ENCODE results near the gene VAV3. TPM values are rescaled to one million over a fixed set of nuclear protein-coding genes. Genes with fewer than 3 reads are reported as not detected.
"Not testable (repeated sequence)": the region's sequence is repeated elsewhere in the genome, so short reads cannot be mapped to it uniquely, and the experiment has no call there.

VAV3 gene
- total and polyA plus RNA-seq, 2 donors (not counting 1 experiment from before 2014, with no cell fraction given): not detected

DNA sequence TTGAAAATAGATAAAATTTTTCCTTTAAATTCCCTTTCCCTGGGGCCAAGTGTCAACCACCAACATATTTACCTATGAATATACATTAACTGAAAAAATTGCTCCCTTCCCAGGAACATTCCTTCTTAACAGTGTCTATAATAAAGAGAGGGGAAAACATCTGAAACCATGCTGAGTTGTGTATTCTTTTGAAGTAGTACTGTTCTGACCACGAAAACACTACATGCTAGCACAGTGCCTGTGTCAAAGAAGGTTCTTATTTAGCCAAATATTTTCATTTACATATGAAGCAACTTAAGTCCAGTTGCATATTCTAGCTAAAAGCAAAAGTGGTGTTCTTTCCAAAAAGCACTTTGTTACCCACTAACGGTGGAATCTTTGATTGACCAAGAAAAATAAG, 311.2 kb downstream of the VAV3 start:
- Histone ChIP-seq H3K4me1 (ENCODE audit: control insufficient read depth, extremely low read depth, insufficient read depth, low read length) (peaks cover 3% of the 10 kb centered on the region), H4K20me1 (ENCODE audit: control insufficient read depth, extremely low read depth, insufficient read depth, low read length) (no peaks in the 10 kb centered on the region), H3K9me3 (ENCODE audit: control insufficient read depth, insufficient read depth, low read depth, low read length) (no peaks in the 10 kb centered on the region), H3K36me3 (ENCODE audit: control insufficient read depth, insufficient read depth, low read length) (no peaks in the 10 kb centered on the region), H3K79me2 (ENCODE audit: control insufficient read depth, insufficient read depth, low read length) (no peaks in the 10 kb centered on the region), H2AFZ (ENCODE audit: low read length) (no peak overlapping the region), H3K27ac (ENCODE audit: insufficient read depth, low read length) (no peak overlapping the region), H3K4me3 (replicated peaks in 1 of 4; ENCODE audit: control extremely low read depth in 1 of 4, insufficient read depth in 1 of 4, low read depth in 3 of 4, low read length in 4 of 4) (no peak overlapping the region), H3K27me3 (ENCODE audit: control insufficient read depth, insufficient read depth, low read length) (no peaks in the 10 kb centered on the region), H3K9ac (ENCODE audit: insufficient read depth, low read length) (no peak overlapping the region), H3K4me2 (ENCODE audit: extremely low read depth, insufficient read depth, low read length) (no peak overlapping the region)
- TF ChIP-seq CTCF (conservative IDR thresholded peaks at IDR 0.05 in 1 of 2, IDR thresholded peaks at IDR 0.05 in 1 of 2; ENCODE audit: low read depth in 1 of 2, low read length in 2 of 2) (no peak), EZH2 (IDR thresholded peaks at IDR 0.05; ENCODE audit: low read length, missing control alignments) (no peak)
- no peak for DNase-seq (ENCODE audit: low read depth in 2 of 2)

- no peak for TF ChIP-seq CTCF (conservative IDR thresholded peaks at IDR 0.05 in 1 of 2, IDR thresholded peaks at IDR 0.05 in 1 of 2; ENCODE audit: low read depth in 1 of 2, low read length in 2 of 2)
- no peak for TF ChIP-seq EZH2 (IDR thresholded peaks at IDR 0.05; ENCODE audit: low read length, missing control alignments)
- H2AFZ ChIP-seq (ENCODE audit: low read length): no peak overlapping the region
- H3K9ac ChIP-seq (ENCODE audit: insufficient read depth, low read length): no peak overlapping the region
- H3K4me3 ChIP-seq (replicated peaks in 1 of 4; ENCODE audit: control extremely low read depth in 1 of 4, insufficient read depth in 1 of 4, low read depth in 3 of 4, low read length in 4 of 4): no peak overlapping the region
- DNase-seq (ENCODE audit: low read depth in 2 of 2): no peak
- no peaks in the 10 kb centered on the region for H3K27me3 ChIP-seq (ENCODE audit: control insufficient read depth, insufficient read depth, low read length)
- no peaks in the 10 kb centered on the region for H3K9me3 ChIP-seq (ENCODE audit: control insufficient read depth, insufficient read depth, low read depth, low read length)
- peaks cover 8% of the 10 kb centered on the region for H3K4me1 ChIP-seq (ENCODE audit: control insufficient read depth, extremely low read depth, insufficient read depth, low read length)
- no peaks in the 10 kb centered on the region for H3K36me3 ChIP-seq (ENCODE audit: control insufficient read depth, insufficient read depth, low read length)
- H3K79me2 ChIP-seq (ENCODE audit: control insufficient read depth, insufficient read depth, low read length): no peaks in the 10 kb centered on the region
- no peak overlapping the region for H3K27ac ChIP-seq (ENCODE audit: insufficient read depth, low read length)
- no peaks in the 10 kb centered on the region for H4K20me1 ChIP-seq (ENCODE audit: control insufficient read depth, extremely low read depth, insufficient read depth, low read length)
- no peak overlapping the region for H3K4me2 ChIP-seq (ENCODE audit: extremely low read depth, insufficient read depth, low read length)
These were observed 312.0 kb downstream of the VAV3 start for GRCh38 chr1:107653005-107653404.

- H3K79me2 ChIP-seq (ENCODE audit: control insufficient read depth, insufficient read depth, low read length); H2AFZ ChIP-seq (ENCODE audit: low read length); H4K20me1 ChIP-seq (ENCODE audit: control insufficient read depth, extremely low read depth, insufficient read depth, low read length): not testable (repeated sequence)
These were observed 314.2 kb downstream of the VAV3 start for GRCh38 chr1:107650825-107651224.

More at GRCh38 chr1:107650825-107651224, 314.2 kb downstream of the VAV3 start:
- not testable (repeated sequence) for H3K27ac ChIP-seq (ENCODE audit: insufficient read depth, low read length); H3K4me1 ChIP-seq (ENCODE audit: control insufficient read depth, extremely low read depth, insufficient read depth, low read length); H3K9ac ChIP-seq (ENCODE audit: insufficient read depth, low read length); DNase-seq (ENCODE audit: low read depth in 2 of 2); H3K4me3 ChIP-seq (replicated peaks in 1 of 4; ENCODE audit: control extremely low read depth in 1 of 4, insufficient read depth in 1 of 4, low read depth in 3 of 4, low read length in 4 of 4); H3K36me3 ChIP-seq (ENCODE audit: control insufficient read depth, insufficient read depth, low read length); H3K9me3 ChIP-seq (ENCODE audit: control insufficient read depth, insufficient read depth, low read depth, low read length); H3K27me3 ChIP-seq (ENCODE audit: control insufficient read depth, insufficient read depth, low read length); H3K4me2 ChIP-seq (ENCODE audit: extremely low read depth, insufficient read depth, low read length)

All from fibroblast of lung (primary cell).